ENCODE data around the gene TMEM240. TPM values are rescaled to one million over a fixed set of nuclear protein-coding genes. Genes with fewer than 3 reads are reported as not detected.
A peak's percentile ranks its signal among the peaks of the same experiment; 100 is the strongest.

TMEM240 gene
- 1 to 10 TPM; 1.0 to 1.3 TPM for total RNA-seq

DNA sequence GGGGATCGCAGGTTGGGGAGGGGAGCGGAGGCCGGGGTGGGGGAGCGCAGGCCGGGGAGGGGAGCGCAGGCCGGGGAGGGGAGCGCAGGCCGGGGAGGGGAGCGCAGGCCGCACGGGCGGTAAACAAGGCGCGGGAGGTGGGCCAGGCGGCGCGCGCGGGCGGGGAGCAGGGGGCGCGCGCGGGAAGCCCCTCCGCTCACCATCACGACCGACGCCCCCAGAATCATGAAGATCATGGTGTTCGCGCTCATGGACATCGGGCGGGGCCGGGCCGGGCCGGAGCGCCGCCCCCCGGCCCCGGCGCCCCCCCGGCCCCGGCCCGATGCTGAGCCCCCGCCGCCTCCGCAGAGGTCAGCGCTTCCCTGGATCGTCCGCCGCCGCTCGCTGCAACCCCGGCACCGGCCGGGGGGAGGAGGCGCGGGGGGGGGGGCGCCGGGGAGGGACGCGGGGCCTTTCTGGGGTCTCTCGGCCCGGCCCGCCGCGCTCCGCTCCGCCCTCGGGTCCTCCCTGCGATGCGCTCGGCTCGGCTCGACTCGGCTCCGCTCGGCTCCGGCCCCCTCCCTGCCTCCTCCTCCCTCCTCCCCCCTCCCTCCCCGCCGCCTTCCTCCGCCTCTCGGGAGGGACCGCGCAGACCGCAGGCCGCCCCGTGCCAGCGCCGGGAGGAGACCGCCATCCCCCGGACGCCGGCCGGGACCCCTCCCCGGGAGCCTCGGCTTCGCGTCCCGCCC, at the start of gene TMEM240:
TMEM240 (minus strand) TSS at position 535 of the 728 bp plus-strand sequence; CDS start at position 257, 278 bp downstream.
- no peak within 1 kb of the TSS for H3K27ac Mint-ChIP-seq
- peaks cover 0 to 2% of the 10 kb centered on the region in 2 donors for H3K36me3 Mint-ChIP-seq (ENCODE audit: insufficient read depth in 2 of 2)
- peak; percentile 54 to 61 for DNase-seq
- H3K4me3 Mint-ChIP-seq = peak within 1 kb of the TSS; percentile 43 to 76
- no peaks in the 10 kb centered on the region for H3K9me3 Mint-ChIP-seq
- ATAC-seq (replicated peaks in 1 of 2) = peak; percentile 56 to 62
- H3K4me1 Mint-ChIP-seq (ENCODE audit: low read depth) = no peaks in the 10 kb centered on the region
- H3K27me3 Mint-ChIP-seq (ENCODE audit: low read depth) = no peaks in the 10 kb centered on the region

DNA sequence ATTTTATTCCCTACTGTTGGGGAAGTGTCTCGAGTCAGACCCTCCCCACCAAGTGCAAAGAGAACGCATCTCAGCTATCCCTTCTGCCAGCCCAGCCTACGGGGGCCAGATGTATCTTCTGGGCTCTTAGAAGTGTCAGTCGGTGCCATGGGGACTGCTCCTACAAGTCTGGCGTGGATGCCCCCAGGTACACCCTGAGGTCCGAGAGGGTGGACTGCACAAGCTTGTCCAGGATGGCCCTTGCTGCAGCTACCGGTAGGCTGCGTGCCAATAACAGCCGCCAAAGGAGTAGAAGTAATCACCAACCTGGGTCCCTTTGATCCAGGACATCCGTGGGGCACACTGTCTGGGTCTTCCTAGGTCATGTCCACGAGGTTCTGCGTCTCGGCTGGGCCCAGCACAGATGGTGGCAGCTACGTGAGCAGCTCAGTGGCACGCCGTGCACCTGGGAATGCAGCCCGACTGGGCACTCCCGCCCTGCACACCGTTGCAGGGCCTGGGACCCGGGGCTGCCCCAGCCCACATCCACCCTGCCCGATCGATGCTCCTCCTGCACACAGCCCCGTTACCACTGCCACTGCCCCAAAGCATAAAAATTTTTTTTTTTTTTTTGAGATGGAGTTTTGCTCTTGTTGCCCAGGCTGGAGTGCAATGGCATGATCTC, 43.1 kb upstream of the TMEM240 start:
- Mint-ChIP-seq H3K27me3 (ENCODE audit: low read depth) (peaks cover 10% of the 10 kb centered on the region), H3K9me3 (no peaks in the 10 kb centered on the region), H3K4me3 (no peak overlapping the region), H3K4me1 (ENCODE audit: low read depth) (no peaks in the 10 kb centered on the region), H3K27ac (no peak overlapping the region), H3K36me3 (ENCODE audit: insufficient read depth in 2 of 2) (no peaks in the 10 kb centered on the region)
- peak in 1 of 2 donors; percentile 4 for ATAC-seq (replicated peaks in 1 of 2)
- DNase-seq = no peak

DNA sequence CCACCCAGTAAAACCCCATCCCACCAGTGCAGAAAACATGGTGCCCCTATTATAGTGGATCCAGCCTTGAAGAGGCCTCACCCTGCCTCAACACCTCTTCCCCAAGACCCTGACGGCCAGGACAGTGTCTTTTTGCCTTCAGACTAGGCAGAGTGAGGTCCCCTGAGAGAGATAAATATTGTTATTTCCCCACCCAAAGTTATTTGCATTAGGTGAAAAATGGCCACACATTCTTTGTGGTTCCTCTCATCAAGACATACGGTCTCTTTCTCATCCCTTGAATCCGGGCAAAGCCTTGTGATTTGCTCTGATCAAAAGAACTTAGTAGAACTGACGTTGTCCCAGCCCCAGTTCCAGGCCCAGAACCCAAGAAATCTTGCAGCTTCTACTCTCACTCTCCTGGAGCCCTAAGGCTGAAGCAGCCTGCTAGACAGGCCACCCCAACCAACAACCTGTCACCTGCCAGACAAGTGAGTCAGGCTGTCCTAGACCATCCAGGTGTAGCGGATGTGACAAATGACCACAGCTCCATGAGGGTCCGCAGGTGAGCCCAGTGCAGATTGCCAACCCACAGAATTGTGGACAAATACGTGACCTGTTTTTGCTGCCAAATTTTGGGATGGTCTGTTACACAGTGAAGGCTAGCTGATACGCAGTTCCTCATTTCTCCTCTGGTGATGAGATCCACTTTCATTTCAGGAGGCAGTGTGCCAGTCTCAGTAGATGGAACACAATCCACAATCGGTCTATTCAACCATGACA, 42.3 kb upstream of the TMEM240 start:
- Mint-ChIP-seq H3K9me3 (no peaks in the 10 kb centered on the region), H3K36me3 (ENCODE audit: insufficient read depth in 2 of 2) (no peaks in the 10 kb centered on the region), H3K4me3 (no peak overlapping the region), H3K27ac (no peak overlapping the region), H3K27me3 (ENCODE audit: low read depth) (peaks cover 10% of the 10 kb centered on the region), H3K4me1 (ENCODE audit: low read depth) (no peaks in the 10 kb centered on the region)
- ATAC-seq (replicated peaks in 1 of 2) (no peak), DNase-seq (no peak)

DNA sequence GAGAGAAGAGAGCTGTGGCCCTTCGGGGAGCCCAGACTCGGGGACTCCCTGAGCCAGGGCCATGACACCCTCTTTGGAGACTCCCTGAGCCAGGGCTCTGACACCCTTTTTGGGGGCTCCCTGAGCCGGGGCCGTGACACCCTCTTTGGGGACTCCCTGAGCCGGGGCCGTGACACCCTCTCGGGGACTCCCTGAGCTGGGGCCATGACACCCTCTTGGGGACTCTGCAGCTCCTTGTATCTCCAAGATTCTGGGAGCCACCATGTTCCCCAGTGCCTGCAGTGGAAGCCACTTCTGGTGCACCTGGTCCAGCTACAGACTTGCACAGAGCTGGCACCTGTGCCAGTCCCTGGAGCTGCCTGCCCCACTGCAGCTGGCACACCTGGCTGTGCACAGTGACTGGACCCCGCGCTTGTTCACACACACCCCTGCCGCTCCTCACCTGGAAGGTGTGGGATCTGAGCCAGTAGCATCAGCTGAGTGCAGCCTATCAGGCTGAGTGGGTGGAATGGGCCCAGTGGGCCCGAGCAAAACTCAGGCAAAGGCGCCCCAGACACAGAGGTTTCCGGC, 38.0 kb upstream of the TMEM240 start:
- DNase-seq (no peak), ATAC-seq (replicated peaks in 1 of 2) (no peak)
- H3K9me3 Mint-ChIP-seq = no peaks in the 10 kb centered on the region
- peaks cover 3 to 4% of the 10 kb centered on the region in 2 donors for H3K36me3 Mint-ChIP-seq (ENCODE audit: insufficient read depth in 2 of 2)
- no peak overlapping the region for H3K27ac Mint-ChIP-seq
- peaks cover 6% of the 10 kb centered on the region for H3K27me3 Mint-ChIP-seq (ENCODE audit: low read depth)
- no peak overlapping the region for H3K4me3 Mint-ChIP-seq
- peaks cover 16% of the 10 kb centered on the region for H3K4me1 Mint-ChIP-seq (ENCODE audit: low read depth)

DNA sequence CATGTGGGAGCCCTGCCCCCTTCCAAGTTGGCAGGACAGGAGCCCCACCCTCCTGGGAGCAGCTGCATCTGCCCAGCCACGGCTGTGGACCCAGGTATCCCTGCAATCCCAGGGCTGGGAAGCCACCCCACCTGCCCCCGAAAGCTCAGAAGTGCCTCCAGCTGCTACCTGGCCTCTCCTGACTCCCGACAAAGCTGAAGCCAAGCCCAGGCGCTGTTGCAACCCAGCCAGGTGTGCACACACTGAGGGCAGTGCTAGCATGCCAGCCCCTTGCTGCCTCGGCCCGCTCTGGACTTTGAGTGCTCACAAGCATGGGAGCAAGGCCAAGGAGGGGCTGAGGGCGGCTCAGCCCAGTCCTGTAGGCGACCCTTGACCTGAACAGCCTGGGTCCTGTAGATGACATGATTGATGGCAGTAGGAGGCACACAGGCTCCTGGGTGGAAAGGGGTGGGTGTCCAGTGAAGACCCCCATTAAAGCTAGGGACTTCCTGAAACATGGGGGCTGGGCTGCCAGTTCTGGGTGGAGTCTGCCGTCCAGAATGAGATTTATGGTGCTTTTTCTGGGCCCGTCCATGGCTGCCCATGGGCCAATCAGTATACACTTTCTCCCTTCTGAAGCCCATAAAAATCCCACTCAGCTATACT, 37.1 kb upstream of the TMEM240 start:
- Mint-ChIP-seq H3K27ac (no peak overlapping the region), H3K27me3 (ENCODE audit: low read depth) (peaks cover 6% of the 10 kb centered on the region), H3K4me1 (ENCODE audit: low read depth) (peaks cover 21% of the 10 kb centered on the region), H3K36me3 (ENCODE audit: insufficient read depth in 2 of 2) (peaks cover 5 to 6% of the 10 kb centered on the region in 2 donors), H3K9me3 (no peaks in the 10 kb centered on the region), H3K4me3 (no peak overlapping the region)
- DNase-seq (no peak), ATAC-seq (replicated peaks in 1 of 2) (no peak)

DNA sequence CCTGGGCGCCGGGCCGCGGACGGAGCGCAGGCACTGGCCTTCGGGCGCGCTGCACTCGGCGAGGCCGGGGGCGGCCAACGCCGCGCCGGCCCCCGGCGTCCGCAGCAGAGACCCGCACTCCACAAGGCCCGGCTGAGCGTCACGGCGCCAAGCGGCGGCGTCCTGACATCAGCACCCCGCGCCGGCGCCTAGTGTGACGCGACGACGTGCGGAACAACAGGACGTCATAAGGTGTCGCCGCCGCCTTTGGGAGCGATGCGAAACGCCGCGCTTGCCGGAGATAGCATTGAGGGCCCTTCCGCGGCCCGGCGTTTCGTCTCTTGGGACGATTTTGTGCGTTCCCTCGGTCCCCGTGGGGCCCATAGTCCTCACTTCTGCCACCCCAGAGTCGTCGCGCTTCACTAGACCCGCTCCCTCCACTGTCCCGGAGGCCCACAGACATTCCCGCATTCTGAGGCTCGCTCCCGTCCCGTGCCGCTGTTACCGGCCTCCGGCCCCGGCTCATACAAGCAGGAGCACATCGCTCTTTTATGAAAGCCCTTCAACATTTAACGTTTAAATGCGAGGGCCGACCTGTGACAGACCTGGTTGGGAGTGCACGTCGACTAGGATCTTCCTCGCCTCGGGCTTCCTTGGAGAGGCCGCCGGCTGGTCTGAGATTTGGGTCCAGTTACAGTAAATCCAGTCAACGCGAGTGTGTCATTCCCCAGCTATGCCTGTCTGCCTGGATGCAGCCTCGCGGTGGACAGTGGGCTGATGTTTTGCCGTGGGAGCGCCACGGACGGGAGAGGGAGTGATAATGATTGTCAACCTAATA, 34.5 kb upstream of the TMEM240 start, which contains the start of gene SSU72:
SSU72 (minus strand) TSS at position 143 of the 817 bp plus-strand sequence. CDS start 306 bp downstream, outside the sequence.
- H3K4me3 Mint-ChIP-seq = peak within 1 kb of the TSS; percentile 96 to 100
- ATAC-seq (replicated peaks in 1 of 2) (peak; percentile 95), DNase-seq (peak; percentile 93 to 95)
- H3K27ac Mint-ChIP-seq = peak within 1 kb of the TSS; percentile 100
- peaks cover 35% of the 10 kb centered on the region for H3K4me1 Mint-ChIP-seq (ENCODE audit: low read depth)
- H3K36me3 Mint-ChIP-seq (ENCODE audit: insufficient read depth in 2 of 2) = peaks cover 10 to 13% of the 10 kb centered on the region in 2 donors
- H3K9me3 Mint-ChIP-seq = no peaks in the 10 kb centered on the region
- H3K27me3 Mint-ChIP-seq (ENCODE audit: low read depth) = no peaks in the 10 kb centered on the region

DNA sequence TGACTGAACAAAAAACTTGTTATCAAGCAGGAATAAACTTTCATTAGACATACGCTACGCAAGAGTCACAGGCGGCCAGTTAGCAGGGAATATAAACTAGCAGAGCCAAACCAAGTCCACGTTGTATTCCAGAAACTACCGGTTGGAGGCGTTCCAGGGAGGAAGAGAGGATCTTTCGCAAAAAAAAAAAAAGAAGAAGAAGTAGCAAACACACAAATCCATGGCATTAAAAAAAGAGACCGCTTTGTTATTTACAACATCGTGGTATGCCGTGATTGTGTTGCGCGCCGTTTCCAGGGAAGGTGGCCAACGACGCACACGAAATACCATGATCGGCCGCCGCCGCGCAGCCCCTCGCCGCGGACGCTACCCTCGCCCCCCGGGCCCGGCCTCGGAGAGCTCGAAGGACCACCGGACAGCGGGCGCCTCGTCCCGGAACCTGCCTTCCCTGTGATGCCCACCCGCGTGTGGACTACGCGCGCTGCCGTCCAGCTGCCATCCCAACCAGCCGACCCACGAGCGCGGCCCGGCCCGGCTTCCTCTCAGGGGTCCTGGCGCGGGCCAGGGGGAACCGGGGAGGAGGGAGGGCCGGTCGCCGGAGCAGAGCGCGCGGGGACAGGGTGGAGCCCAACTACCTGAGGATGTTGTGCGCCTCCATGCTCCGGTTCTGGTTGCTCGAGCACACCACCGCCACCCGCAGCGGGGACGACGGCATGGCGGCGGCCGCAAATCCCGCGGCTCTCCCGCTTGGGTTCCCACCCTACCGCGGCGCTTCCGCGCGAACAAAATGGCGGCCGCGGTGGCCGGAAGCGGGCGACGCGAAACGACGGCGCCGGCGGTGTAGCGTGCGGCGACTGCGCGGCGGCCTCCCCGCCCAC, 33.7 kb upstream of the TMEM240 start:
- no peaks in the 10 kb centered on the region for H3K9me3 Mint-ChIP-seq

DNA sequence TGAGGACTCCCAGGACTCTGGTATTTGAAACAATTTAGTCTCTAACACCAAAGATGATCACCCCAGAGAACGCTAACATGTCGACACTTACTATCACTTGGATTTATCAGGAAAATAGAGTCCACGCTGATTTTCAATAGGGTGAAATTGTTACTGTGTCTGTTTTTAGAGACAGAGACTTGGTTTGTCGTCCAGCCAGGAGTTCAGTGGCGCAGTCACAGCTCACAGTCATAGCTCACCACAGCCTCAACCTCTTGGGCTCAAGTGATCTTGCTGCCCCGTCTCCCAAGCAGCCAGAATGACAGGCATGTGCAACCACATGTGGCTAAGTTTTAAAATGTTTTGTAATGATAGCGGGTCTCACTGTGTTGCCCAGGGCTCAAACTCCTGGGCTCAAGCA, 28.9 kb upstream of the TMEM240 start:
- Mint-ChIP-seq H3K27ac (no peak overlapping the region), H3K4me1 (ENCODE audit: low read depth) (peaks cover 40% of the 10 kb centered on the region), H3K4me3 (no peak overlapping the region), H3K27me3 (ENCODE audit: low read depth) (no peaks in the 10 kb centered on the region), H3K9me3 (no peaks in the 10 kb centered on the region), H3K36me3 (ENCODE audit: insufficient read depth in 2 of 2) (peaks cover 14 to 27% of the 10 kb centered on the region in 2 donors)
- DNase-seq (no peak), ATAC-seq (replicated peaks in 1 of 2) (no peak)

More for the DNA sequence above, 33.7 kb upstream of the TMEM240 start:
- peaks cover 10 to 13% of the 10 kb centered on the region in 2 donors for H3K36me3 Mint-ChIP-seq (ENCODE audit: insufficient read depth in 2 of 2)
- H3K4me3 Mint-ChIP-seq = peak overlapping the region; percentile 84 to 100
- peak; percentile 82 to 86 for ATAC-seq (replicated peaks in 1 of 2)
- peak; percentile 77 to 81 for DNase-seq
- peaks cover 43% of the 10 kb centered on the region for H3K4me1 Mint-ChIP-seq (ENCODE audit: low read depth)
- no peaks in the 10 kb centered on the region for H3K27me3 Mint-ChIP-seq (ENCODE audit: low read depth)
- peak overlapping the region; percentile 100 for H3K27ac Mint-ChIP-seq

DNA sequence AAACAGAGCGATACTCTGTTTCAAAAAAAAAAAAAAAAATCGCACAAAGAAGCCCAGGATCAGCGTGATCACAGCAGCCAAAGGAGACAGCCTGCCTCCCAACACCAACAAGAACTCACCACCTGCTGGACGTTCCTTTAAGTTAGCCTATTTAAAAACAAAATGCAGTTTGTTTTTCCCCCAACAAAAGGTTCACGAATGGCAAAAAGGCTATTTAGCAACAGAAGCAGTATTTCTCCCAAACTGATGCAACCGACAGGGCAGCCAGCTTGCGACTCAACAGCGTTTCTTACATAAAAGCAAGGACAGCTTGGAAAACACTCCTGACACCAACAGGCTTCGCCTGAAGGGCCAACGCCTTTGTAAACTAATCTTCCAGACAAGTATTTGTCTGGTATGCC, 27.5 kb upstream of the TMEM240 start:
- DNase-seq (no peak), ATAC-seq (replicated peaks in 1 of 2) (no peak)
- Mint-ChIP-seq H3K36me3 (ENCODE audit: insufficient read depth in 2 of 2) (peaks cover 9 to 26% of the 10 kb centered on the region in 2 donors), H3K27ac (peak overlapping the region; percentile 82), H3K27me3 (ENCODE audit: low read depth) (no peaks in the 10 kb centered on the region), H3K4me1 (ENCODE audit: low read depth) (peaks cover 34% of the 10 kb centered on the region), H3K4me3 (no peak overlapping the region), H3K9me3 (no peaks in the 10 kb centered on the region)

DNA sequence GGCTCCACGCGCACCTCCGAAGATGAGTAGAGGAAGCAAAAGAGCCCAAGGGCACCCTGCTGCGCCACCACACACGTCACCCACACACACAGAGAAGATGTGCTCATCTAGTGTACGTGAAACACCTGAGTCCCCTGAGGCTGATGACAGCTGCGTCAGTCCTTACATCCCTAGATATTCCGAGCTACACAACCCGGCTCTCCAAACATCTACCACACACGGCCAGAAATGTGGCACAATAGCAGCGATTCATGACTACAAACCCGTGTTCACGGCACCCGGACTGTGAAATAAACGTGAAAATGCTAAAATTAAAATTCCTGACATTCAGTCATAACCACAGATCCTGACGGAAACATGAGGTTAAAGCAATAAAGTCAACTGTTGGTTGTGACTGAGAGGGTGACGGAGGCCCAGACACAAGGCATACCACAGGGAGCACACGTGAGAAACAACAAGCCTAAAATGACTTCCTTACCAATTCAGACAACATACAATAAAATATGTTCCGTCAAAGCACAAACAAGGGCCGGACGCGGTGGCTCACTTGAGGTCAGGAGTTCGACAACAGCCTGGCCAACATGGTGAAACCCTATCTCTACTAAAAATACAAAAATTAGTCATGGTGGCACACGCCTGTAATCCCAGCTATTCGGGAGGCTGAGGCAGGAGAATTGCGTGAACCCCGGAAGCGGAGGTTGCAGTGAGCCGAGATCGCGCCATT, 26.9 kb upstream of the TMEM240 start:
- Mint-ChIP-seq H3K9me3 (no peaks in the 10 kb centered on the region), H3K27ac (peak overlapping the region; percentile 82), H3K4me1 (ENCODE audit: low read depth) (peaks cover 34% of the 10 kb centered on the region), H3K36me3 (ENCODE audit: insufficient read depth in 2 of 2) (peaks cover 9 to 28% of the 10 kb centered on the region in 2 donors), H3K4me3 (no peak overlapping the region), H3K27me3 (ENCODE audit: low read depth) (no peaks in the 10 kb centered on the region)
- DNase-seq (no peak), ATAC-seq (replicated peaks in 1 of 2) (no peak)

DNA sequence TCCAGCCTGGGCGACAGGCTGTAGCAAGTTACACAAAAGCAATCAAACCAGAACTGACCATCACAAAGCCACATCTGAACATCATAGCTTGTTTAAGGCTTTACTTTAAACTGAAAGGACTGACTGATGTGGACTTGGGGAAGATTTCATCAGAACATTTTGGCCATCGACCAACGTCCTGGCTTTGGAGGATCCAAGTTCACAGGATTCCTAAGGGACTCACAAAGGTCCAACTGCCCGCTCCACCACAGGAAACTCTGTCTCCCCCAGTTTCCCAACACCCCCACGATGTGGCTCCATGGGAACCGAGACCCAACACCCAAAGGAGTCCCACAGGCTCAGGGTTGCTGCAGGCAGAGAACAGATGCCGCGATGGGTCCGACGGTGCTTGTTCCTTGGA, 24.9 kb upstream of the TMEM240 start:
- H3K4me1 Mint-ChIP-seq (ENCODE audit: low read depth) = peaks cover 24% of the 10 kb centered on the region
- H3K36me3 Mint-ChIP-seq (ENCODE audit: insufficient read depth in 2 of 2) = peaks cover 8 to 28% of the 10 kb centered on the region in 2 donors
- H3K27me3 Mint-ChIP-seq (ENCODE audit: low read depth) = no peaks in the 10 kb centered on the region
- no peak for DNase-seq
- H3K9me3 Mint-ChIP-seq = no peaks in the 10 kb centered on the region
- no peak for ATAC-seq (replicated peaks in 1 of 2)
- H3K4me3 Mint-ChIP-seq = no peak overlapping the region
- H3K27ac Mint-ChIP-seq = no peak overlapping the region

All from activated T-cell treated with anti-CD3 and anti-CD28 coated beads, Interleukin-2, amount 50 U/mL, for 72 hours (primary cell).